Keratinocyte (primary cell): ENCODE measurements around the gene UNC79. TPM values are rescaled to one million over a fixed set of nuclear protein-coding genes. Genes with fewer than 3 reads are reported as not detected.

Experiments
- DNase-seq: peaks from one replicate; pipeline ENCODE4 v3.0.0-alpha.2; 2011; ENCODE audit warnings: low read depth, missing footprints, low spot score
- FAIRE-seq: peaks from 2 replicates; lab custom pipeline; 2011; peaks lifted over from hg19 to GRCh38; lab: Jason Lieb, UNC
- H2AFZ ChIP-seq: 2 replicates; pipeline ENCODE4 v1.6.0; 2012; ENCODE audit warnings: low read length, control low read depth, inconsistent platforms; ENCODE audit not compliant: control insufficient read depth
- H3K27ac ChIP-seq: 2 replicates; pipeline ENCODE4 v1.5.1; 2011; ENCODE audit warnings: low read length; ENCODE audit not compliant: control insufficient read depth, insufficient read depth
- H3K27me3 ChIP-seq: 3 replicates; pipeline ENCODE4 v1.6.0; 2011; ENCODE audit warnings: low read length; ENCODE audit not compliant: control insufficient read depth, insufficient read depth; ENCODE audit errors: extremely low read depth
- H3K36me3 ChIP-seq, 2 experiments: 2 replicates in 1 of 2; 3 replicates in 1 of 2; pipeline ENCODE4 v1.5.1; 2011; ENCODE audit warnings: low read length in 2 of 2, mild to moderate bottlenecking in 1 of 2; ENCODE audit not compliant: control insufficient read depth in 2 of 2, insufficient read depth in 2 of 2; ENCODE audit errors: extremely low read depth in 1 of 2
- H3K4me1 ChIP-seq: 3 replicates; pipeline ENCODE4 v1.5.1; 2011; ENCODE audit warnings: low read length; ENCODE audit not compliant: control insufficient read depth, insufficient read depth; ENCODE audit errors: extremely low read depth
- H3K4me2 ChIP-seq: 3 replicates; pipeline ENCODE4 v1.6.0; 2011; ENCODE audit warnings: low read depth, low read length; ENCODE audit not compliant: control insufficient read depth, insufficient read depth; ENCODE audit errors: extremely low read depth
- H3K4me3 ChIP-seq, 3 experiments: fragments of 200-600 bp in 1 of 3; sonication (generic) in 1 of 3; 2 replicates in 2 of 3; 3 replicates in 1 of 3; pipeline ENCODE4 v1.5.1; 2011 to 2016; ENCODE audit warnings: low read length in 3 of 3, mild to moderate bottlenecking in 3 of 3, control low read depth in 2 of 3, inconsistent platforms in 1 of 3, low read depth in 1 of 3, mixed read lengths in 1 of 3, mixed run types in 1 of 3, moderate library complexity in 1 of 3; ENCODE audit not compliant: control insufficient read depth in 2 of 3, insufficient read depth in 2 of 3; ENCODE audit errors: extremely low read depth in 1 of 3
- H3K79me2 ChIP-seq: 2 replicates; pipeline ENCODE4 v1.6.0; 2012; ENCODE audit warnings: low read length; ENCODE audit not compliant: control insufficient read depth, insufficient read depth
- H3K9ac ChIP-seq: 3 replicates; pipeline ENCODE4 v1.6.0; 2011; ENCODE audit warnings: low read length; ENCODE audit not compliant: control insufficient read depth, insufficient read depth; ENCODE audit errors: extremely low read depth
- H3K9me1 ChIP-seq: 3 replicates; pipeline ENCODE4 v1.6.0; 2011; ENCODE audit warnings: low read length; ENCODE audit not compliant: control insufficient read depth, insufficient read depth; ENCODE audit errors: extremely low read depth
- H3K9me3 ChIP-seq: 2 replicates; pipeline ENCODE4 v1.5.1; 2012; ENCODE audit warnings: low read depth, low read length; ENCODE audit not compliant: control insufficient read depth
- H4K20me1 ChIP-seq: 3 replicates; pipeline ENCODE4 v1.6.0; 2011; ENCODE audit warnings: low read length; ENCODE audit not compliant: control insufficient read depth, insufficient read depth; ENCODE audit errors: extremely low read depth
- CTCF ChIP-seq, 3 experiments: IDR thresholded peaks in 1 of 3; conservative IDR thresholded peaks in 1 of 3; optimal IDR thresholded peaks in 1 of 3; 2 replicates in 2 of 3; 3 replicates in 1 of 3; pipeline versions ENCODE3 to v1.5.1; 2011; ENCODE audit warnings: low read length in 3 of 3, mild to moderate bottlenecking in 3 of 3, moderate library complexity in 2 of 3, control low read depth in 1 of 3, inconsistent platforms in 1 of 3; ENCODE audit not compliant: insufficient read depth in 2 of 3; ENCODE audit errors: extremely low read depth in 1 of 3
- EZH2 ChIP-seq: IDR thresholded peaks from one replicate; pipeline ENCODE4 v1.6.1; 2012; ENCODE audit warnings: inconsistent platforms, mild to moderate bottlenecking, low read length, moderate library complexity
- dilution Hi-C: fragments of 300-500 bp; cut with MboI; formaldehyde crosslinking; loops from one replicate; pipeline ENCODE4 v1.7.0; 2020; ENCODE audit warnings: low sequenced_read_pairs; ENCODE audit not compliant: extremely low pct_ligation_motif_present
- polyA plus RNA-seq, 5 experiments: library from polyadenylated mRNA; depleted of rRNA in 3 of 5; stranded (reverse) in 3 of 5; stranded (forward) in 1 of 5; unstranded in 1 of 5; fragments of >200 nt; gene quantifications; 1 replicate in 1 of 5; 2 replicates in 3 of 5; 3 replicates in 1 of 5; pipeline versions ENCODE4 v1.2.1 to v1.2.3, GENCODE V29; 2011 to 2012; ENCODE audit warnings: missing spikeins in 2 of 5, low read depth in 1 of 5, low replicate concordance in 1 of 5

UNC79 gene
- polyA plus RNA-seq, 1 donor (not counting 4 experiments of a cell fraction or from before 2014, with no cell fraction given) = 0.01 TPM

- dilution Hi-C loops = no loop called here
- no peak for DNase-seq
- H3K27ac ChIP-seq = no peak overlapping the region
- H3K36me3 ChIP-seq = no peaks in the 10 kb centered on the region
- no peaks in the 10 kb centered on the region for H3K9me3 ChIP-seq
- H3K4me2 ChIP-seq = no peak overlapping the region
- no peak overlapping the region for H3K4me3 ChIP-seq
- no peak overlapping the region for H3K9ac ChIP-seq
- H3K27me3 ChIP-seq = no peaks in the 10 kb centered on the region
- no peak for FAIRE-seq
- no peaks in the 10 kb centered on the region for H3K4me1 ChIP-seq
- no peaks in the 10 kb centered on the region for H4K20me1 ChIP-seq
- no peaks in the 10 kb centered on the region for H3K9me1 ChIP-seq
- TF ChIP-seq EZH2 (no peak), CTCF (optimal IDR thresholded peaks at IDR 0.05 in 1 of 3, IDR thresholded peaks at IDR 0.05 in 1 of 3, conservative IDR thresholded peaks at IDR 0.05 in 1 of 3; ENCODE audit: extremely low read depth in 1 of 3, insufficient read depth in 2 of 3, low read length in 3 of 3) (no peak)
- no peaks in the 10 kb centered on the region for H3K79me2 ChIP-seq
- no peak overlapping the region for H2AFZ ChIP-seq
These were observed 304.5 kb downstream of the UNC79 start for GRCh38 chr14:93735206-93735605.

GRCh38 chr14:93736378-93737014, 305.8 kb downstream of the UNC79 start:
- Histone ChIP-seq H4K20me1 (no peaks in the 10 kb centered on the region), H3K36me3 (no peaks in the 10 kb centered on the region), H3K27me3 (no peaks in the 10 kb centered on the region), H3K4me3 (no peak overlapping the region), H3K27ac (no peak overlapping the region), H3K4me1 (no peaks in the 10 kb centered on the region), H3K4me2 (no peak overlapping the region), H3K9me1 (no peaks in the 10 kb centered on the region), H3K9me3 (no peaks in the 10 kb centered on the region), H3K9ac (no peak overlapping the region), H2AFZ (no peak overlapping the region), H3K79me2 (no peaks in the 10 kb centered on the region)
- dilution Hi-C loops = no loop called here
- TF ChIP-seq CTCF (optimal IDR thresholded peaks at IDR 0.05 in 1 of 3, IDR thresholded peaks at IDR 0.05 in 1 of 3, conservative IDR thresholded peaks at IDR 0.05 in 1 of 3; ENCODE audit: extremely low read depth in 1 of 3, insufficient read depth in 2 of 3, low read length in 3 of 3) = no peak
- no peak for TF ChIP-seq EZH2
- DNase-seq (no peak), FAIRE-seq (no peak)
